HUES6 (cell line): ENCODE data around the gene CDH2.
A peak's percentile ranks its signal among the peaks of the same experiment; 100 is the strongest.

Experiments used
- H3K27ac ChIP-seq: 2 replicates; pipeline ENCODE4 v1.7.0; 2013; ENCODE audit warnings: low read depth, mild to moderate bottlenecking, low read length, inconsistent platforms
- H3K27me3 ChIP-seq: 2 replicates; pipeline ENCODE4 v1.6.1; 2013; ENCODE audit warnings: low read length; ENCODE audit not compliant: control insufficient read depth, insufficient read depth
- H3K36me3 ChIP-seq: 2 replicates; pipeline ENCODE4 v1.6.1; 2013; ENCODE audit warnings: low read length; ENCODE audit not compliant: control insufficient read depth, insufficient read depth
- H3K4me1 ChIP-seq: 2 replicates; pipeline ENCODE4 v1.6.1; 2013; ENCODE audit warnings: low read length; ENCODE audit not compliant: control insufficient read depth, insufficient read depth
- H3K4me3 ChIP-seq: 2 replicates; pipeline ENCODE4 v1.5.1; 2013; ENCODE audit warnings: low read depth, low read length
- H3K9ac ChIP-seq: one replicate; pipeline ENCODE4 v1.6.1; 2013; ENCODE audit warnings: mild to moderate bottlenecking, low read length
- H3K9me3 ChIP-seq: 2 replicates; pipeline ENCODE4 v1.6.1; 2013; ENCODE audit warnings: low read depth, low read length; ENCODE audit not compliant: control insufficient read depth, insufficient read depth

CDH2 gene

GRCh38 chr18:28065031-28065792 is 111.7 kb downstream of the CDH2 start:
- peaks cover 31% of the 10 kb centered on the region for H3K4me1 ChIP-seq
- no peaks in the 10 kb centered on the region for H3K27me3 ChIP-seq
- peak overlapping the region; percentile 63 for H3K9ac ChIP-seq

GRCh38 chr18:28063926-28064325 is 113.0 kb downstream of the CDH2 start:
- Histone ChIP-seq H3K27me3 (no peaks in the 10 kb centered on the region), H3K4me1 (peaks cover 31% of the 10 kb centered on the region), H3K27ac (peak overlapping the region; percentile 77; the same call in 1 of the 2 replicates), H3K36me3 (peaks cover 4% of the 10 kb centered on the region; the same call in 1 of the 2 replicates), H3K9ac (peak overlapping the region; percentile 13), H3K9me3 (peaks cover 13% of the 10 kb centered on the region; the same call in 1 of the 2 replicates), H3K4me3 (no peak overlapping the region)

More at GRCh38 chr18:28065031-28065792, 111.7 kb downstream of the CDH2 start:
- peaks cover 13% of the 10 kb centered on the region; the same call in 1 of the 2 replicates for H3K9me3 ChIP-seq
- H3K27ac ChIP-seq, result peak overlapping the region; percentile 85
- H3K4me3 ChIP-seq, result no peak overlapping the region; the same call in 1 of the 2 replicates
- H3K36me3 ChIP-seq, result 0 out of 2 replicates have a peak, but pooled peaks cover 4% of the 10 kb centered on the region

- Histone ChIP-seq H3K4me1 (peaks cover 31% of the 10 kb centered on the region), H3K9ac (peak overlapping the region; percentile 4), H3K27ac (peak overlapping the region; percentile 77), H3K9me3 (peaks cover 13% of the 10 kb centered on the region; the same call in 1 of the 2 replicates), H3K36me3 (peaks cover 4% of the 10 kb centered on the region; the same call in 1 of the 2 replicates), H3K4me3 (no peak overlapping the region; the same call in 1 of the 2 replicates), H3K27me3 (no peaks in the 10 kb centered on the region)
Observed at GRCh38 chr18:28063271-28063761, 113.6 kb downstream of the CDH2 start.

GRCh38 chr18:28062443-28062842 is 114.5 kb downstream of the CDH2 start:
- peak overlapping the region; percentile 77; the same call in 1 of the 2 replicates for H3K27ac ChIP-seq
- H3K36me3 ChIP-seq, result peaks cover 4% of the 10 kb centered on the region; the same call in 1 of the 2 replicates
- no peaks in the 10 kb centered on the region for H3K27me3 ChIP-seq
- no peak overlapping the region for H3K9ac ChIP-seq
- no peak overlapping the region for H3K4me3 ChIP-seq
- peaks cover 31% of the 10 kb centered on the region for H3K4me1 ChIP-seq
- peaks cover 13% of the 10 kb centered on the region; the same call in 1 of the 2 replicates for H3K9me3 ChIP-seq

- peaks cover 10% of the 10 kb centered on the region; the same call in 1 of the 2 replicates for H3K9me3 ChIP-seq
- no peak overlapping the region for H3K9ac ChIP-seq
- H3K36me3 ChIP-seq, result peaks cover 4% of the 10 kb centered on the region; the same call in 1 of the 2 replicates
- no peak overlapping the region for H3K4me3 ChIP-seq
- peaks cover 19% of the 10 kb centered on the region for H3K4me1 ChIP-seq
- no peak overlapping the region for H3K27ac ChIP-seq
- no peaks in the 10 kb centered on the region for H3K27me3 ChIP-seq
Observed at GRCh38 chr18:28059861-28060260, 117.1 kb downstream of the CDH2 start.

- Histone ChIP-seq H3K9me3 (no peaks in the 10 kb centered on the region; the same call in 1 of the 2 replicates), H3K9ac (no peak overlapping the region), H3K4me1 (peaks cover 28% of the 10 kb centered on the region), H3K4me3 (no peak overlapping the region), H3K36me3 (no peaks in the 10 kb centered on the region), H3K27me3 (no peaks in the 10 kb centered on the region), H3K27ac (no peak overlapping the region)
Observed at GRCh38 chr18:28050545-28050944, 126.4 kb downstream of the CDH2 start.

- Histone ChIP-seq H3K9me3 (no peaks in the 10 kb centered on the region; the same call in 1 of the 2 replicates), H3K27me3 (no peaks in the 10 kb centered on the region), H3K36me3 (no peaks in the 10 kb centered on the region), H3K9ac (no peak overlapping the region), H3K27ac (no peak overlapping the region), H3K4me1 (peaks cover 39% of the 10 kb centered on the region), H3K4me3 (no peak overlapping the region)
Observed at GRCh38 chr18:28048612-28049011, 128.3 kb downstream of the CDH2 start.

GRCh38 chr18:28045880-28046279 is 131.1 kb downstream of the CDH2 start:
- peak overlapping the region; percentile 5; the same call in 1 of the 2 replicates for H3K4me3 ChIP-seq
- H3K4me1 ChIP-seq, result peaks cover 44% of the 10 kb centered on the region
- H3K9ac ChIP-seq, result no peak overlapping the region
- peak overlapping the region; percentile 65 for H3K27ac ChIP-seq
- H3K27me3 ChIP-seq, result no peaks in the 10 kb centered on the region
- no peaks in the 10 kb centered on the region for H3K9me3 ChIP-seq
- H3K36me3 ChIP-seq, result no peaks in the 10 kb centered on the region

- peaks cover 44% of the 10 kb centered on the region for H3K4me1 ChIP-seq
- no peak overlapping the region for H3K9ac ChIP-seq
- H3K36me3 ChIP-seq, result no peaks in the 10 kb centered on the region
- peak overlapping the region; percentile 5; the same call in 1 of the 2 replicates for H3K4me3 ChIP-seq
- no peaks in the 10 kb centered on the region for H3K27me3 ChIP-seq
- H3K27ac ChIP-seq, result peak overlapping the region; percentile 65
- H3K9me3 ChIP-seq, result no peaks in the 10 kb centered on the region
Observed at GRCh38 chr18:28045176-28045810, 131.6 kb downstream of the CDH2 start.

- H3K27me3 ChIP-seq, result no peaks in the 10 kb centered on the region
- H3K27ac ChIP-seq, result no peak overlapping the region
- peaks cover 47% of the 10 kb centered on the region for H3K4me1 ChIP-seq
- H3K36me3 ChIP-seq, result no peaks in the 10 kb centered on the region
- H3K9me3 ChIP-seq, result no peaks in the 10 kb centered on the region
- H3K9ac ChIP-seq, result no peak overlapping the region
- no peak overlapping the region for H3K4me3 ChIP-seq
Observed at GRCh38 chr18:28044036-28044435, 132.9 kb downstream of the CDH2 start.
